ENCODE measurements around the gene S1PR1. TPM values are rescaled to one million over a fixed set of nuclear protein-coding genes. Genes with fewer than 3 reads are reported as not detected.

Gene S1PR1
- total RNA-seq, 4 donors from 2014 or later: 2.8 to 31.1 (median 10.3) TPM

- no peak for DNase-seq
- 69 to 73% methylated on average over 5 of the region's 5 CpGs for WGBS, 2 donors
- Histone ChIP-seq H3K9me3 (no peaks in the 10 kb centered on the region), H3K4me1 (no peaks in the 10 kb centered on the region), H3K4me3 (no peak overlapping the region), H3K36me3 (no peaks in the 10 kb centered on the region), H3K27me3 (peaks cover 0 to 10% (median 0%) of the 10 kb centered on the region in 4 donors), H3K27ac (no peak overlapping the region)
- TF ChIP-seq POLR2A (IDR thresholded peaks at IDR 0.05) (no peak), CTCF (IDR thresholded peaks at IDR 0.05) (no peak)
- intact Hi-C loops (cut with DNase I): no loop called here
These were observed 38.9 kb downstream of the S1PR1 start for GRCh38 chr1:101275672-101276071.

GRCh38 chr1:101276818-101277217 lies 40.0 kb downstream of the S1PR1 start:
- Histone ChIP-seq H3K27ac (no peak overlapping the region), H3K9me3 (no peaks in the 10 kb centered on the region), H3K27me3 (peaks cover 0 to 10% (median 0%) of the 10 kb centered on the region in 4 donors), H3K4me3 (no peak overlapping the region), H3K36me3 (no peaks in the 10 kb centered on the region), H3K4me1 (no peaks in the 10 kb centered on the region)
- 65 to 66% methylated on average over 6 of the region's 6 CpGs for WGBS, 2 donors
- DNase-seq: no peak
- intact Hi-C loops (cut with DNase I): no loop called here
- TF ChIP-seq POLR2A (IDR thresholded peaks at IDR 0.05) (no peak), CTCF (IDR thresholded peaks at IDR 0.05) (no peak)

- Histone ChIP-seq H3K36me3 (no peaks in the 10 kb centered on the region), H3K4me3 (no peak overlapping the region), H3K27me3 (peaks cover 0 to 10% (median 0%) of the 10 kb centered on the region in 4 donors), H3K9me3 (no peaks in the 10 kb centered on the region), H3K4me1 (no peaks in the 10 kb centered on the region), H3K27ac (no peak overlapping the region)
- intact Hi-C loops (cut with DNase I): no loop called here
- 78 to 83% methylated on average over 4 of the region's 4 CpGs for WGBS, 2 donors
- no peak for TF ChIP-seq POLR2A (IDR thresholded peaks at IDR 0.05)
- TF ChIP-seq CTCF (IDR thresholded peaks at IDR 0.05): no peak
- DNase-seq: no peak
These were observed 41.4 kb downstream of the S1PR1 start for GRCh38 chr1:101278238-101278637.

GRCh38 chr1:101278845-101279244 lies 42.0 kb downstream of the S1PR1 start:
- H3K4me3 ChIP-seq: no peak overlapping the region
- 80 to 83% methylated on average over 1 to 3 of the region's 3 CpGs for WGBS, 2 donors
- no peaks in the 10 kb centered on the region for H3K36me3 ChIP-seq
- TF ChIP-seq CTCF (IDR thresholded peaks at IDR 0.05) (no peak), POLR2A (IDR thresholded peaks at IDR 0.05) (no peak)
- no peak for DNase-seq
- peaks cover 0 to 10% (median 0%) of the 10 kb centered on the region in 4 donors for H3K27me3 ChIP-seq
- no peak overlapping the region for H3K27ac ChIP-seq
- no peaks in the 10 kb centered on the region for H3K9me3 ChIP-seq
- intact Hi-C loops (cut with DNase I): no loop called here
- no peaks in the 10 kb centered on the region for H3K4me1 ChIP-seq

GRCh38 chr1:101280049-101280592 lies 43.3 kb downstream of the S1PR1 start:
- 67 to 80% methylated on average over 1 of the region's 1 CpG for WGBS, 2 donors
- no peak overlapping the region for H3K4me3 ChIP-seq
- no peaks in the 10 kb centered on the region for H3K9me3 ChIP-seq
- no peaks in the 10 kb centered on the region for H3K4me1 ChIP-seq
- DNase-seq: no peak
- intact Hi-C loops (cut with DNase I): loop anchor here (5.0 to 10.0 kb wide), 2 partner anchors 135 to 353 kb away; no protein-coding TSS in a partner anchor
- no peaks in the 10 kb centered on the region for H3K36me3 ChIP-seq
- TF ChIP-seq POLR2A (IDR thresholded peaks at IDR 0.05): no peak
- TF ChIP-seq CTCF (IDR thresholded peaks at IDR 0.05): no peak
- H3K27ac ChIP-seq: no peak overlapping the region
- H3K27me3 ChIP-seq: peaks cover 0 to 10% (median 0%) of the 10 kb centered on the region in 4 donors
